Stimulated activated CD8-positive, alpha-beta memory T cell treated with anti-CD3 and anti-CD28 coated beads, Interleukin-7, amount 100 ng/mL, for 4 hours (primary cell): ENCODE data around the gene QRFP.
"Not testable (repeated sequence)": the region's sequence is repeated elsewhere in the genome, so short reads cannot be mapped to it uniquely, and the experiment has no call there.

ENCODE experiments used
- DNase-seq, 2 donors: peaks; one replicate each; pipeline ENCODE4 v3.0.0-alpha.2; 2020; ENCODE audit warnings: low read depth in 2 of 2

QRFP gene

GRCh38 chr9:130849356-130849755 lies 47.3 kb downstream of the QRFP start:
- no peak for DNase-seq

- DNase-seq, result not testable (repeated sequence)
These were observed 48.1 kb downstream of the QRFP start for GRCh38 chr9:130848514-130848913.

- no peak for DNase-seq
These were observed 49.0 kb downstream of the QRFP start for GRCh38 chr9:130847306-130848217.

GRCh38 chr9:130846487-130847305 lies 49.9 kb downstream of the QRFP start:
- no peak for DNase-seq

GRCh38 chr9:130845901-130846481 lies 50.6 kb downstream of the QRFP start:
- DNase-seq, result no peak

- no peak for DNase-seq
These were observed 51.4 kb downstream of the QRFP start for GRCh38 chr9:130845254-130845653.

- no peak for DNase-seq
These were observed 52.6 kb downstream of the QRFP start for GRCh38 chr9:130844044-130844451.

- DNase-seq, result no peak
These were observed 53.3 kb downstream of the QRFP start for GRCh38 chr9:130843049-130843908.
